ENCODE results near the gene STK17A.
"Not testable (repeated sequence)": the region's sequence is repeated elsewhere in the genome, so short reads cannot be mapped to it uniquely, and the experiment has no call there.

STK17A gene

DNA sequence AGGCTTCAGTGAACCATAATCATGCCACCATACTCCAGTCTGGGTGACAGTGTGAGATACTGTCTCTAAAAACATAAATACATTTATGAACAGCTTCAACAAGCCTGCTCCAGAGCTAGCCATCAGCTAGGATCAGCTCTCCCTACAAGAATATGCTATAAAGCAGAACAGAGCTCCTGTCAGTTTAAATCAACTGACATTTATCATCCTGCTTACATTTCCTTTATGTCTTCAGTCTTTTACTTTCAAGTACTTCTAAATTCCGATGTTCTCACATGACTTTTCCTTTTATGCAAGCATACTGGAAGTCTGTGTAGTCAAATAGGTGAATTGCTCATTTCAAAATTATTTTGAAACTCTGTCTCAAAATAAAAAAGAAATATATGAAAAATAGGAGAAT is 81.8 kb downstream of the STK17A start:
- no peak for DNase-seq

DNA sequence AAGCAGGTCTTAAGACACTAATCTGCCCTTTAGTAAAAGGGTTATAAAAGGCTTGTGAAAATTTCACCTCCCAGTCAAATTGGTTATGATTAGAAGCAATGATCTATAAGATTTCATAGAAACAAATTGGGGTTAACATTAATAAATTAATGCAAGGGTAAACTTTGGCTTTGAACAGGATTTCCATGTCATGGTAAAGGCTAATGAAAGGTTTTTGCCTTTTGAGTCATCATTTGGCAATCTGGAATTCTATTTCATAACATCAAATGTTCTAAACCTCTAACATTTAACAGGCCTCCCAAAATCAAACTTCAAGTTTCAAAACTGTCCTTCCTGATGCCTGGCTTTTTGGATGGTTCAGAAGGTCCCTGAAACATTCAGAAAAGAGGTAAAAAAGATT is 84.0 kb downstream of the STK17A start:
- DNase-seq: no peak

DNA sequence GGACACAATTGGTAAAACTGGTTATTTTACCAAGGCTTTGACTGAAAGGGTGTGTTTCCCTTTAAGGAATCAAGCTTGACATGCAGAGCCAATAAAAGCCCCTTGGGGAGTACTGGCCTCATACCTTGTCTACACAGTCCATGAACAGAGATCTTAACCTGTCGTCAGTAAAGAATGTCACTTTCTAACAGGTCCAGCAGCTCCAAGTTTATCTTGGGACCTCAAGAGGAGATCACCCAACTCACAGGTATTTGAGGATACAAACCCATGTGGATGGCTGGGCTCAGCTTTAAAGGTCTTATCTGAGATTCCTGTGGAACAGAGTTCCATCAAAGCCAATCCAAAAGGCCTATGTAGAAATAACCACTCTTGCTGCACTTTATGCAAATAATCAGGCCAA is 85.1 kb downstream of the STK17A start:
- DNase-seq: no peak

DNA sequence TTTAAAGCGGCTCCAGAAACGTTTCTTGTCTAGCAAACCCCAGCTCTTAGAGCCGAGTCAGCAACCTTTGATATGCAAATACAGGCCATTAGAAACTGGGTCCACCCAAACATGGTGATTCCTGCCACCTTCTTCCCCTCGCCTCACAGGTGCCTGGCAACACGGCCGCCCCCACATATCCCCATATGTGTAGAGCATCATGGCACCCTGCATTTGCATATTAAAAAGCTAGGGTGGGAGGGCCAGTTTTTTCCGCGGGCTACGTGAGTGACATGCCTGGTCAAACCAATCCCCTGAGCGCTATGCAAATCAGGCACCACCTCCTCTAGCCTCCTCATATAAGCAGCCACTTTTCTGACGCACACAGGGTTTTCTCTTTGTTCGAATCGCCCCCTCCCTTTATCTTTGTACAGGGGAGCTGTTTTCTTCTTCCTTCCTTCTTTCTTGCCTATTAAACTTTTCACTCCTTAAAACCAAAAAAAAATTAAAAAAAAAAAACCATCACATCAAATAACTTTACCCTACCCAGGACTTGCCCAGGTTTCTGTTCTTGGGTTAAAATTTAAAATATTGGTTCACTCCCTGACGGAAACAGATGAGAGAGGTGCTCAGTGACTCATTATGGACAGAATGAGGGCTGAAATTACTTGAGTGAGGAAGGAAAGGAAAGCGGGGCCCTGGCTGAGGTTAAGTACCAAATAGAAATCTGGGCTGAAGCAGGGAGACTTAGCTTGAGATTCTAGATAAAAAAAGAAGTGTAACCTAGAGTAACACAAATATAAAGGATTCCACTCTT is 86.6 kb downstream of the STK17A start:
- no peak for DNase-seq

DNA sequence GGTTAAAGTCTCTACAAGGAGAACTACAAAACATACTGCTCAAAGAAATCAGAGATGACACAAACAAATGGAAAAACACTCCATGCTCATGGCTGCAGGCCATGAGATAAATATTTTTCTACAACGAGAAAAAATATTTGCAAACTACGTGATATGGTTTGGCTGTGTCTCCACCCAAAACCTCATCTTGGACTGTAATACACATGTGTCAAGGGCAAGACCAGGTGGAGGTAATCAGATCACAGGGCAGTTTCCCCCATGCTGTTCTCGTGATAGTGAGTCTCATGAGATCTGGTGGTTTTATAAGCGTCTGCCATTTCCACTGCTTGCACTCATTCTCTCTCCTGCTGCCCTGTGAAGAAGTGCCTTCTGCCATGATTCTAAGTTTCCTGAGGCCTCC is 88.6 kb downstream of the STK17A start:
- no peak for DNase-seq

DNA sequence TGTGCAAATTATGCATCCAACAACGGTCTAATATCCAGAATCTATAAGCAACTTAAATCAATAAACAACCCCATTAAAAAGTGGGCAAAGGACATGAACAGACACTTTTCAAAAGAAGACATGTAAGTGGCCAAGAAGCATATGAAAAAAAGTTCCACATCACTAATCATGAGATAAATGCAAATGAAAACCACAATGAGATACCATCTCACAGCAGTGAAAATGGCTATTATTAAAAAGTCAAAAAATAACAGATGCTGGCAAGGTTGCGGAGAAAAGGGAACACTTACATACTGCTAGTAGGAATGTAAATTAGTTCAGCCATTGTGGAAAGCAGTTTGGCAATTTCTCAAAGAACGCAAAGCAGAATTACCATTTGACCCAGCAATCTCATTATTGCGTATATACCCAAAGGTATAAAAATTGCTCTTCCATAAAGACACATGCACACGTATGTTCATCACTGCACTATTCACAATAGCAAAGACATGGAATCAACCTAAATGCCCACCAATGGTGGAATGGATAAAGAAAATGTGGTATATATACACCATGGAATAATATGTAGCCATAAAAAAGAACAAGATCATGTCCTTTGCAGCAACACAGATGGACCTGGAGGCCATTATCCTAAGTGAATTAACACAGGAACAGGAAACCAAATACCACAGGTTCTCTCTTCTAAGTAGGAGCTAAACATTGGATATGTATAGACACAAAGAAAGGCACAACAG is 90.5 kb downstream of the STK17A start:
- not testable (repeated sequence) for DNase-seq

DNA sequence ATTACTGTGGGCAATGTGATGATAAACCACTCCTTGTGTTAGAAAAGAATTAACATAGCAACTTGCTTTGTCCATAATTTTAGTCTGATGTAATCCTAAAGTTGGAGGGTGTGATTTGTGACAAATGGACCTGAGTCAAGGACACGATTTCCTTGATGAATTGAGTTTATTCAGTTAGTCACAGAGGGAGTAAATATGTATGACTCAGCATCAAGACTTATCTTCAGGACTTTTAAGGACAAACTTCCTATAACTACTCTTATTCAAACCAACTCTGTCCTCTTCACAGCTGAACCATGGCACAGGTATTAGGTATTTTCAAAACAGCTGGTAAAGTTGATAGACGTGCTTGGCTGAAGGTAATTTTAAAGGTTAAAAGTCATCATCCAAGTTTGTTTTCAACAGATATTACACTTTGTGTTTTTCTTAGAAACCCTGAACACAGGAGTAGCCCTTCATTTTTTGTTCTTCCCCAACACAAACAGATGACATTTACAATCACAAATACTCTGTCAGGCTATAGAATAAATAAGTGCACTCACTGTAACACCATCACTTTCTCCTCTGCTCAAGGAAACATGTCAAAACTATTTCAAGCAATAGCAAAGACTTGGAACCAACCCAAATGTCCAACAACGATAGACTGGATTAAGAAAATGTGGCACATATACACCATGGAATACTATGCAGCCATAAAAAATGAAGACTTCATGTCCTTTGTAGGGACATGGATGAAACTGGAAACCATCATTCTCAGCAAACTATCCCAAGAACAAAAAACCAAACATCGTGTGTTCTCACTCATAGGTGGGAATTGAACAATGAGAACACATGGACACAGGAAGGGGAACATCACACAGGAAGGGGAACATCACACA is 91.9 kb downstream of the STK17A start:
- DNase-seq: no peak

All from NCI-H510A (cell line).